GM23338 (cell line): ENCODE data around the gene CDK5RAP2. TPM values are rescaled to one million over a fixed set of nuclear protein-coding genes. Genes with fewer than 3 reads are reported as not detected.

Source experiments
- ATAC-seq: fragments of 200-7000 bp; cut with Tn5 transposase; 3 replicates; pipeline ENCODE4 v1.9.1; 2020
- DNase-seq: peaks from one replicate; pipeline ENCODE4 v3.0.0-alpha.2; 2015; ENCODE audit warnings: low spot score
- H2AFZ ChIP-seq: fragments of 200-600 bp; sonication (generic); 2 replicates; pipeline ENCODE4 v1.8.0; 2016; ENCODE audit warnings: antibody characterized with exemption, mild to moderate bottlenecking, moderate library complexity
- H3F3A ChIP-seq: fragments of 200-600 bp; sonication (generic); replicated peaks from 2 replicates; pipeline ENCODE4 v1.8.0; 2017; ENCODE audit warnings: antibody characterized with exemption, mixed run types, low read depth
- H3K27ac ChIP-seq: fragments of 200-600 bp; sonication (generic); 2 replicates; pipeline ENCODE4 v1.6.1; 2016; ENCODE audit warnings: low read depth
- H3K27me3 ChIP-seq: fragments of 200-600 bp; sonication (generic); 2 replicates; pipeline ENCODE4 v1.8.0; 2016; ENCODE audit warnings: mild to moderate bottlenecking, mixed run types, moderate library complexity; ENCODE audit not compliant: insufficient read depth
- H3K36me3 ChIP-seq: fragments of 200-600 bp; sonication (generic); 2 replicates; pipeline ENCODE4 v1.8.0; 2016; ENCODE audit warnings: mild to moderate bottlenecking; ENCODE audit not compliant: insufficient read depth
- H3K4me1 ChIP-seq: fragments of 200-600 bp; sonication (generic); 2 replicates; pipeline ENCODE4 v1.8.0; 2016; ENCODE audit warnings: mild to moderate bottlenecking, moderate library complexity; ENCODE audit not compliant: insufficient read depth
- H3K4me2 ChIP-seq: fragments of 200-600 bp; sonication (generic); 2 replicates; pipeline ENCODE4 v1.7.1; 2017; ENCODE audit warnings: mixed run types
- H3K4me3 ChIP-seq: fragments of 200-600 bp; sonication (generic); 2 replicates; pipeline ENCODE4 v1.6.1; 2016; ENCODE audit warnings: mixed run types
- H3K79me2 ChIP-seq: fragments of 200-600 bp; sonication (generic); replicated peaks from 2 replicates; pipeline ENCODE4 v1.8.0; 2017; ENCODE audit warnings: mild to moderate bottlenecking; ENCODE audit not compliant: insufficient read depth
- H3K9me2 ChIP-seq: fragments of 200-600 bp; sonication (generic); 2 replicates; pipeline ENCODE4 v1.8.0; 2017; ENCODE audit not compliant: insufficient read depth
- H4K20me1 ChIP-seq: fragments of 200-600 bp; sonication (generic); replicated peaks from 2 replicates; pipeline ENCODE4 v1.8.0; 2017; ENCODE audit warnings: mild to moderate bottlenecking; ENCODE audit not compliant: insufficient read depth
- H3K27ac Mint-ChIP-seq: 2 replicates; pipeline ENCODE4 v1.8.0; 2020; ENCODE audit warnings: inconsistent platforms, mild to moderate bottlenecking, moderate library complexity, mixed read lengths
- H3K27me3 Mint-ChIP-seq: 3 replicates; pipeline ENCODE4 v1.8.0; 2022; ENCODE audit warnings: low read depth, mild to moderate bottlenecking, moderate library complexity, mixed read lengths, inconsistent platforms; ENCODE audit not compliant: insufficient read depth, poor library complexity
- H3K36me3 Mint-ChIP-seq: 3 replicates; pipeline ENCODE4 v1.8.0; 2021; ENCODE audit warnings: low read depth, mild to moderate bottlenecking, inconsistent platforms, moderate library complexity, mixed read lengths
- H3K4me1 Mint-ChIP-seq: 3 replicates; pipeline ENCODE4 v1.8.0; 2020; ENCODE audit warnings: mild to moderate bottlenecking, inconsistent platforms, mixed read lengths
- H3K4me3 Mint-ChIP-seq: 3 replicates; pipeline ENCODE4 v1.8.0; 2021; ENCODE audit warnings: moderate library complexity, mild to moderate bottlenecking, inconsistent platforms, mixed read lengths
- H3K9me3 Mint-ChIP-seq: 3 replicates; pipeline ENCODE4 v1.8.0; 2020; ENCODE audit warnings: moderate library complexity, mild to moderate bottlenecking, inconsistent platforms, mixed read lengths
- EZH2 ChIP-seq: fragments of 200-600 bp; sonication (generic); IDR thresholded peaks from one replicate; pipeline ENCODE4 v1.8.0; 2017; ENCODE audit warnings: antibody characterized with exemption, mild to moderate bottlenecking, low read depth; ENCODE audit not compliant: unreplicated experiment
- EZH2phosphoT487 ChIP-seq: fragments of 200-600 bp; sonication (generic); IDR thresholded peaks from one replicate; pipeline ENCODE4 v1.8.1; 2018; ENCODE audit warnings: antibody characterized with exemption; ENCODE audit not compliant: unreplicated experiment
- JUNB ChIP-seq: IDR thresholded peaks from one replicate; pipeline ENCODE4 v1.6.1; 2016; ENCODE audit warnings: antibody characterized with exemption; ENCODE audit not compliant: unreplicated experiment
- NANOG ChIP-seq: IDR thresholded peaks from 2 replicates; pipeline ENCODE4 v1.6.1; 2016; ENCODE audit warnings: antibody characterized with exemption, borderline replicate concordance
- POLR2AphosphoS5 ChIP-seq: IDR thresholded peaks from 2 replicates; pipeline ENCODE4 v1.6.1; 2016; ENCODE audit warnings: antibody characterized with exemption, low read depth
- STAT1 ChIP-seq: IDR thresholded peaks from one replicate; pipeline ENCODE4 v1.6.1; 2016; ENCODE audit warnings: antibody characterized with exemption; ENCODE audit not compliant: unreplicated experiment
- ZNF331 ChIP-seq: fragments of 250-450 bp; sonication (Bioruptor Pico); IDR thresholded peaks from 2 replicates; pipeline ENCODE4 v1.5.0; 2020; ENCODE audit warnings: low read depth, mild to moderate bottlenecking, moderate library complexity
- polyA plus RNA-seq: library from polyadenylated mRNA; unstranded; fragments of >200 nt; fragmentation: Nextera tagmentation; extraction: Ambion mirVana; gene quantifications from 2 replicates; pipeline ENCODE4 v1.2.1, GENCODE V29; 2016
- total RNA-seq: library from RNA; depleted of rRNA; stranded (reverse); fragments of >200 nt; shearing (Covaris generic); gene quantifications from 2 replicates; pipeline ENCODE4 v1.2.3, GENCODE V29; 2014
- TF ChIP-seq, protein P1 (sequence below), 2 experiments: fragments of 200-600 bp in 1 of 2; sonication (generic) in 1 of 2; conservative IDR thresholded peaks; 2 replicates each; pipeline versions ENCODE4 v1.5.1 to v1.6.1; 2016 to 2017; ENCODE audit warnings: antibody characterized with exemption in 2 of 2, low read depth in 2 of 2, mild to moderate bottlenecking in 2 of 2, moderate library complexity in 1 of 2
- TF ChIP-seq, protein P2 (sequence below): fragments of 250-450 bp; sonication (Bioruptor Pico); IDR thresholded peaks from 2 replicates; pipeline ENCODE4 v1.5.0; 2020; ENCODE audit warnings: mild to moderate bottlenecking, moderate library complexity
- TF ChIP-seq, protein P3 (sequence below): IDR thresholded peaks from 2 replicates; pipeline ENCODE4 v1.6.1; 2016; ENCODE audit warnings: antibody characterized with exemption

Gene CDK5RAP2
- total and polyA plus RNA-seq, 2 experiments from 2014 or later: 50.7 to 65.7 TPM

DNA sequence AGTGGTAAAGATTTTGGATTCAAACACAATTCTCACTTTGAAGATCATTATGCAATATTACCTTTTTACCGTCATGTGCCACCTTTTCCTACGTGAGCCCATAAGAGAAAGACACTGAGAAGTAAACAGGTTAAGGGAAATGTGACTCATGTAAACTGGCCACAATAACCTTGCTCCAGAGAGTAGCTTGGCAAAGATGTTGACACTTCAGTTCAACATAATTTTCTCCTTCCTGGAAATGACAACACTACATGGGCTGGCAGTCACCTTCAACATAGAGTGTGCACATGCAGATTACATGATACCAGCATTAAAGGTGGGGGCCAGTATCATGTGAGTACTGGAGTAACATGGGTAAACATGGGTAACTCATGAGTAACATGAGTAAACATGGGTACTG is 141.9 kb downstream of the CDK5RAP2 start (continued):
- TF ChIP-seq, protein P1, sequence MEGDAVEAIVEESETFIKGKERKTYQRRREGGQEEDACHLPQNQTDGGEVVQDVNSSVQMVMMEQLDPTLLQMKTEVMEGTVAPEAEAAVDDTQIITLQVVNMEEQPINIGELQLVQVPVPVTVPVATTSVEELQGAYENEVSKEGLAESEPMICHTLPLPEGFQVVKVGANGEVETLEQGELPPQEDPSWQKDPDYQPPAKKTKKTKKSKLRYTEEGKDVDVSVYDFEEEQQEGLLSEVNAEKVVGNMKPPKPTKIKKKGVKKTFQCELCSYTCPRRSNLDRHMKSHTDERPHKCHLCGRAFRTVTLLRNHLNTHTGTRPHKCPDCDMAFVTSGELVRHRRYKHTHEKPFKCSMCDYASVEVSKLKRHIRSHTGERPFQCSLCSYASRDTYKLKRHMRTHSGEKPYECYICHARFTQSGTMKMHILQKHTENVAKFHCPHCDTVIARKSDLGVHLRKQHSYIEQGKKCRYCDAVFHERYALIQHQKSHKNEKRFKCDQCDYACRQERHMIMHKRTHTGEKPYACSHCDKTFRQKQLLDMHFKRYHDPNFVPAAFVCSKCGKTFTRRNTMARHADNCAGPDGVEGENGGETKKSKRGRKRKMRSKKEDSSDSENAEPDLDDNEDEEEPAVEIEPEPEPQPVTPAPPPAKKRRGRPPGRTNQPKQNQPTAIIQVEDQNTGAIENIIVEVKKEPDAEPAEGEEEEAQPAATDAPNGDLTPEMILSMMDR (conservative IDR thresholded peaks at IDR 0.05; ENCODE audit: low read depth in 2 of 2): no peak
- TF ChIP-seq EZH2phosphoT487: no peak

DNA sequence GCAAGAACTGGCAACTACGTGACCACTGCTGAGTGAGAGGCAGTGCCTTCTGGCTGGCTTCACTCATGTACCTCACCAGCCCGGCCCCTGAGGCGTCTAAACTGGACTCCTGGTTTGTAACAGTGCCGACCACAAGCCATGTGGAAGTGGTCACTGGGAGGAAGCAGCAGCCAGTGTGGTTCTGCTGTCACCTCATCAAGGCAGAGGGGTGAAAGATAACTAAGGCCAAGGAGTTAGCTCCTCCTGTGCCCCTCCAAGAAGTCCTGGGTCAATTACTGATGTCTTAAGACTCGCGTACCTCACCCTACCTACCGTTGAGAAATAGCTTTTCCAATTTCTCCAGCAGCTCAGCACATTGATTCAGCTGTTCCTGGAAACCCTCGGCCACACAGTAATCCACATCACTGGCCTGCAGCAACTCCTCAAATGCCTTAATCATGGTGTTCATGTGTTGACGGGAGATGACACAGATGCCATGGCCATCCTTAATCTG is 142.9 kb downstream of the CDK5RAP2 start:
- Histone ChIP-seq H3K27ac (no peak overlapping the region), H2AFZ (no peak overlapping the region), H3K9me2 (no peaks in the 10 kb centered on the region), H3K79me2 (no peaks in the 10 kb centered on the region), H3K4me1 (peaks cover 6% of the 10 kb centered on the region; the same call in 1 of the 2 replicates), H3K36me3 (0 out of 2 replicates have a peak, but pooled peaks cover 8% of the 10 kb centered on the region), H4K20me1 (0 out of 2 replicates have a peak, but pooled peaks cover 4% of the 10 kb centered on the region), H3K4me3 (no peak overlapping the region), H3F3A (no peaks in the 10 kb centered on the region), H3K4me2 (no peak overlapping the region), H3K27me3 (no peaks in the 10 kb centered on the region)
- Mint-ChIP-seq H3K9me3 (no peaks in the 10 kb centered on the region), H3K4me1 (peaks cover 5% of the 10 kb centered on the region; the same call in 2 of the 3 replicates), H3K36me3 (peaks cover 32% of the 10 kb centered on the region; the same call in 2 of the 3 replicates), H3K4me3 (no peak overlapping the region), H3K27ac (no peak overlapping the region), H3K27me3 (no peaks in the 10 kb centered on the region)
- no peak for DNase-seq
- ATAC-seq: no peak
- TF ChIP-seq JUNB (no peak), EZH2phosphoT487 (no peak), POLR2AphosphoS5 (no peak), NANOG (no peak), STAT1 (no peak), EZH2 (no peak), ZNF331 (CRISPR knock-in tag) (no peak)
- TF ChIP-seq, protein P1 (conservative IDR thresholded peaks at IDR 0.05; ENCODE audit: low read depth in 2 of 2): no peak
- TF ChIP-seq, protein P2, sequence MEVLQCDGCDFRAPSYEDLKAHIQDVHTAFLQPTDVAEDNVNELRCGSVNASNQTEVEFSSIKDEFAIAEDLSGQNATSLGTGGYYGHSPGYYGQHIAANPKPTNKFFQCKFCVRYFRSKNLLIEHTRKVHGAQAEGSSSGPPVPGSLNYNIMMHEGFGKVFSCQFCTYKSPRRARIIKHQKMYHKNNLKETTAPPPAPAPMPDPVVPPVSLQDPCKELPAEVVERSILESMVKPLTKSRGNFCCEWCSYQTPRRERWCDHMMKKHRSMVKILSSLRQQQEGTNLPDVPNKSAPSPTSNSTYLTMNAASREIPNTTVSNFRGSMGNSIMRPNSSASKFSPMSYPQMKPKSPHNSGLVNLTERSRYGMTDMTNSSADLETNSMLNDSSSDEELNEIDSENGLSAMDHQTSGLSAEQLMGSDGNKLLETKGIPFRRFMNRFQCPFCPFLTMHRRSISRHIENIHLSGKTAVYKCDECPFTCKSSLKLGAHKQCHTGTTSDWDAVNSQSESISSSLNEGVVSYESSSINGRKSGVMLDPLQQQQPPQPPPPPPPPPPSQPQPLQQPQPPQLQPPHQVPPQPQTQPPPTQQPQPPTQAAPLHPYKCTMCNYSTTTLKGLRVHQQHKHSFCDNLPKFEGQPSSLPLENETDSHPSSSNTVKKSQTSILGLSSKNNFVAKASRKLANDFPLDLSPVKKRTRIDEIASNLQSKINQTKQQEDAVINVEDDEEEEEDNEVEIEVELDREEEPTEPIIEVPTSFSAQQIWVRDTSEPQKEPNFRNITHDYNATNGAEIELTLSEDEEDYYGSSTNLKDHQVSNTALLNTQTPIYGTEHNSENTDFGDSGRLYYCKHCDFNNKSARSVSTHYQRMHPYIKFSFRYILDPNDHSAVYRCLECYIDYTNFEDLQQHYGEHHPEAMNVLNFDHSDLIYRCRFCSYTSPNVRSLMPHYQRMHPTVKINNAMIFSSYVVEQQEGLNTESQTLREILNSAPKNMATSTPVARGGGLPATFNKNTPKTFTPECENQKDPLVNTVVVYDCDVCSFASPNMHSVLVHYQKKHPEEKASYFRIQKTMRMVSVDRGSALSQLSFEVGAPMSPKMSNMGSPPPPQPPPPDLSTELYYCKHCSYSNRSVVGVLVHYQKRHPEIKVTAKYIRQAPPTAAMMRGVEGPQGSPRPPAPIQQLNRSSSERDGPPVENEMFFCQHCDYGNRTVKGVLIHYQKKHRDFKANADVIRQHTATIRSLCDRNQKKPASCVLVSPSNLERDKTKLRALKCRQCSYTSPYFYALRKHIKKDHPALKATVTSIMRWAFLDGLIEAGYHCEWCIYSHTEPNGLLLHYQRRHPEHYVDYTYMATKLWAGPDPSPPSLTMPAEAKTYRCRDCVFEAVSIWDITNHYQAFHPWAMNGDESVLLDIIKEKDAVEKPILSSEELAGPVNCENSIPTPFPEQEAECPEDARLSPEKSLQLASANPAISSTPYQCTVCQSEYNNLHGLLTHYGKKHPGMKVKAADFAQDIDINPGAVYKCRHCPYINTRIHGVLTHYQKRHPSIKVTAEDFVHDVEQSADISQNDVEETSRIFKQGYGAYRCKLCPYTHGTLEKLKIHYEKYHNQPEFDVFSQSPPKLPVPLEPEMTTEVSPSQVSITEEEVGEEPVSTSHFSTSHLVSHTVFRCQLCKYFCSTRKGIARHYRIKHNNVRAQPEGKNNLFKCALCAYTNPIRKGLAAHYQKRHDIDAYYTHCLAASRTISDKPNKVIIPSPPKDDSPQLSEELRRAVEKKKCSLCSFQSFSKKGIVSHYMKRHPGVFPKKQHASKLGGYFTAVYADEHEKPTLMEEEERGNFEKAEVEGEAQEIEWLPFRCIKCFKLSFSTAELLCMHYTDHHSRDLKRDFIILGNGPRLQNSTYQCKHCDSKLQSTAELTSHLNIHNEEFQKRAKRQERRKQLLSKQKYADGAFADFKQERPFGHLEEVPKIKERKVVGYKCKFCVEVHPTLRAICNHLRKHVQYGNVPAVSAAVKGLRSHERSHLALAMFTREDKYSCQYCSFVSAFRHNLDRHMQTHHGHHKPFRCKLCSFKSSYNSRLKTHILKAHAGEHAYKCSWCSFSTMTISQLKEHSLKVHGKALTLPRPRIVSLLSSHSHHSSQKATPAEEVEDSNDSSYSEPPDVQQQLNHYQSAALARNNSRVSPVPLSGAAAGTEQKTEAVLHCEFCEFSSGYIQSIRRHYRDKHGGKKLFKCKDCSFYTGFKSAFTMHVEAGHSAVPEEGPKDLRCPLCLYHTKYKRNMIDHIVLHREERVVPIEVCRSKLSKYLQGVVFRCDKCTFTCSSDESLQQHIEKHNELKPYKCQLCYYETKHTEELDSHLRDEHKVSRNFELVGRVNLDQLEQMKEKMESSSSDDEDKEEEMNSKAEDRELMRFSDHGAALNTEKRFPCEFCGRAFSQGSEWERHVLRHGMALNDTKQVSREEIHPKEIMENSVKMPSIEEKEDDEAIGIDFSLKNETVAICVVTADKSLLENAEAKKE: no peak
- TF ChIP-seq, protein P3, sequence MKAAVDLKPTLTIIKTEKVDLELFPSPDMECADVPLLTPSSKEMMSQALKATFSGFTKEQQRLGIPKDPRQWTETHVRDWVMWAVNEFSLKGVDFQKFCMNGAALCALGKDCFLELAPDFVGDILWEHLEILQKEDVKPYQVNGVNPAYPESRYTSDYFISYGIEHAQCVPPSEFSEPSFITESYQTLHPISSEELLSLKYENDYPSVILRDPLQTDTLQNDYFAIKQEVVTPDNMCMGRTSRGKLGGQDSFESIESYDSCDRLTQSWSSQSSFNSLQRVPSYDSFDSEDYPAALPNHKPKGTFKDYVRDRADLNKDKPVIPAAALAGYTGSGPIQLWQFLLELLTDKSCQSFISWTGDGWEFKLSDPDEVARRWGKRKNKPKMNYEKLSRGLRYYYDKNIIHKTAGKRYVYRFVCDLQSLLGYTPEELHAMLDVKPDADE: no peak
